ENCODE results near the gene FILIP1L.

Gene FILIP1L

DNA sequence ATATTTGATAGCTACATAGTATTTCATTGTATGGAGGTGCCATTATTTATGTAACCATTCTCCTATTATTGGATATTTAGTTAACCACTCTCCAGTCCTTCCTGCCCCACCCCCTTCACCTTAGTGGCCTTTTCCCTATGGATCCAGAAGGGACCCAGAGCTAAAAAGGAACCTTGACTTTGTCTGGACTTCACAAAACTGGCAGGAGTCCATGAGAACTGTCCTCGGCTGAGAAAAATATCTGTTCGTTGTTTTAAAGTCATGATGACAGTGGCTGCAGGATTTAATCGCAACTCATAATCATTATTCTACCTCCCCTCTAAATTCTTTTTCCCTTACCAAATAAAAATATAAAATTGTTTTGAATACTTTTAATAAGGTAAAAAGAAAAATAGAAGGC lies 166.9 kb downstream of the FILIP1L start:
- no peak for DNase-seq

DNA sequence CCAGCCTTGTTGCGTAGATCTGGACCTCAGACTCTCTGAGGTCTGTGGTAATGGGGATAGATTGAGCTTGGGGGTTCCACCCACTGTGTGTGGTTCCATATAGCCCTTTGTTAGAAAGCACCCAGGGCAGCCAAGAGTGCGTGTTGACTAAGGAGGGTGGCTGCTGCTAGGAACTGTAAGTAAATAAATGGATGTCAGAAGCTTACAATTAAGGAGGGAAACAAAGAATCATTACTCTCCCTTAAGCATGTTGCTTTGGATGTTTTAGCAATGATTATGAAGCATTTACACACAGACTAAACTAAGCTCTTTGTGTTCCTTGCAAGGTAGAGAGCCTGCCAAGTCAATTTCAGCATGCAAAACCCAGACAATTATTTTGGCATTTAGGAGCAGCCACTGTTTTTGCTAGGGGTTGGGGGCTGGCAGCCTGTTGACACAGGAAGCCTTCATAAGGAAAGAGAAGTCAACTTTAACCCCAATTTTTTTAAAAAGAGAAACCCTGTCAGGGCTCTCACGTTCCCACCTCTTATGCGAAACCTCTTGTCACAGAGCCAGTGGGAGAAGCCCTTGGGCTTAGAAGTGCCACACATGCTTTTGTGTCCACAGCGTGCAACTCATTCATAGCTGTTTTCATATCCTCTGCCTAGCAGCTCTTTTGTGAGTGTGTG lies 168.8 kb downstream of the FILIP1L start:
- DNase-seq, result peak; percentile 92

DNA sequence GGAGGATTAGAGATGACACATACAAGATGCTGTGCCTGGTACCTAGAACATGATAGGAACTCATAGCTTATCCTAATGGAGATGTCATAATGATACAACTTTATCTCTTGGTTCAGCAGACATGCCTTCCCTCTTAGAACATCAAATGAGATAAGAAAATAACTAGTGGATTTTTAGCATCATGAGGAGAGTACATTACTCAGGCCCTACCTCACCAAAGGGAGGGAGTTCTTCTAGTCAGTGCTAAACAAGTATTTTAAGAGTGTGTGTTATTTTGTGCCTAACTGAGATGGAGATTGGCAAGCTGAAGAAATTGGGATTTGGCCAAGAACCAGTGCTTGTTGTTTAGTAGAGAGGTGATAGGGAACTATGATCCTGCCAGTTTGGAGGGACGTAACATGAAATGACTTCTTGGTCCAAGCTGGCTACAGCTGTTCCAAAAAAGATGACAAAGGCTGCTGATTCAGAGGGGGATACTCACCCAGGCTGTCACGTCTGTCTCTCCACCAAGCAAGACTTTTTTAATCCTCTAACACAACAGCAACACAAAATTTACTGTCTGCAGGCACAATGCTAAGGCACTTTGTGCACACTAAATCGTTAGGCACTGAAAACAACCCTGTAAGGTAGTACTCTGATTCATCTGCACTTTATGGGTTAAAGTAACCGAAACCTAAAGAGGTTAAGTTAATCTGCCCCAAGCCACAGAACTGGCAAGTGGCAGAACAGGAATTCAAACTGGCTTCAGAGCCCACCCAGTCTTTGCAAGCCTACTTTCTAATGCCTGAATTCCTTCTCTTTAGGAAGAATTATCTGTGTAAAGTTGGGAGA lies 170.2 kb downstream of the FILIP1L start:
- no peak for DNase-seq

DNA sequence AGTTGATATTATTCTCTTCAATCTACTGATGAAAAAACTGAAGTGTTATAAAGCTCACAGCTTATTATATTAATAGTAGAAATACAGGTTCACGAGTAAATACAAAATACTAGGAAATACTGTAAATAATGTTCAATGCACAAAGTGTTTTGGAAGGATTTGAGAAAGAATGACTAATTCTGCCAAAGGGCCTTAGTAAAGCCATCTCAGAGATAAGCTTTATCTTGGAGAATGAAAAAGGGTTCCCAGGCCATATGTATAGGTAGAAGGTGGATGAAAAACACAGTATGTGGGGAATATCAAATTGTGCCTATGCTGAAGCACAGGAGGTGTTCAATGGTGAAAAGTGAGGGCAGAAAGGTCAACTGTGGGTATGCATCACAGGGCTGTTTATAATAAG lies 173.1 kb downstream of the FILIP1L start:
- no peak for DNase-seq

DNA sequence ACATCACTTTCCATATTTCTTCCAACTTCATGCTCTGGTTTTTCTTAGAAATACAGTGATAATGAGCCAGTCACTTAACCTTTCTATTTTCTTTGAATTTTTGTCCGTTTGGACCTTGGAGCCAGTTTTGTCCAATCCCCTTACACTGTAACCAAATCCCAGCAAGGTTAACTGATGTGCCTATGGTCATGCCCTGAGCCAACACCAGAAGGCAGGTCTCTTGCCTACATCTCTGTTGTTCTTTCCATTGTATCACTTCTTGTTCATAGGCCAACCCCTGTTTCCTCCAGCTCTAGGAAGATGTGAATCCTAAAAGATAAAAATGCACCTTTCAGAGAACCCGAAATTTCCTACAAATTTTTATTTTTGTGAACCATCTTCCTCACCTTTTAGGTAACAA lies 174.0 kb downstream of the FILIP1L start:
- DNase-seq, result no peak

DNA sequence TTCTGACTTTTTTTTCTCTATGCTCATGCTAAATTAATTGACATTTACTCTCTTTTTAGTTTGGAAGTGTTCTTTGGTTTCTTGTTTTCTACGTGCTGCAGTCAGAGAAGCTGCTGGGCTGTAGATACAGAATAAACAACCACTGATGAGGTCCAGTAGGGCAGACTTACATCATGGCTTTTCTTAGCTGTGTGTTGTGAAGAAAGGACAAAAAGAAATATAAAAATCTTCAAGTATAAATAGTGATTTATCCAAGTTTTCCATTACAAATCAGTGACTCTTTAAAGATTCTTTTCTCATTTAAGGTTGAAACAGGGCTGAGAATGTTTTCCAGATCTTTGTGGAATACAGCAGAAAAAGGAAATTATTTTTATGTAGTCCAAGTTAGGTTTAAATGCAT lies 174.4 kb downstream of the FILIP1L start:
- DNase-seq, result no peak

DNA sequence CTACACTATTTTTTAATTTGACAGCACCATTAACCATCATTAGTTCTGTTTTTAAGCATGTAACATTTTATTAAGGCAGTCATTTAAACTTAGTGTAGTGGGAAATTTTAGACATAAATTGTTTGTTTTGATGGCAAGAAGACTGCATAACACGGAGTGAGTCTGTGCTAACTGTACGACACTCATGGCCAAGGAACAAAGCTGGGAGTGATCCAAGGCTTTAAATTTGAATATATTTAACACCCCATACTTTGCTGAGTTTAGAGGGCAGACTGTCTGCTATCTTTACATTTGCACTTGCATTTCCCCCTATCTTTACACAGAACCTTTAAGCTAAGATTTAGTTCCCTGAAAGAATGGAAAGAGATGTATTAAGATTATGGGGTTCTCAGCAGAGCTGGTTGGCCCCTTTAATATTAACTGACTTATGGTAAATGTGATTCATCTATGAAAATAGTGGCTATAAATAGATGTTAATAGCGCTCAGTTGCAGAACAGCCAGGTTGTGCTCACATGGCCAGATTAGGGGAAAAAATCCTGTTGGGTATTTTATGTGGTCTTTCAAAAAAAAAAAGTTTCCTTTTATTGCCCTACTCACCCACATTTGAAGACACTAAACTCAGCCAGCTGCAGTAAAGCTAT lies 175.9 kb downstream of the FILIP1L start:
- no peak for DNase-seq

DNA sequence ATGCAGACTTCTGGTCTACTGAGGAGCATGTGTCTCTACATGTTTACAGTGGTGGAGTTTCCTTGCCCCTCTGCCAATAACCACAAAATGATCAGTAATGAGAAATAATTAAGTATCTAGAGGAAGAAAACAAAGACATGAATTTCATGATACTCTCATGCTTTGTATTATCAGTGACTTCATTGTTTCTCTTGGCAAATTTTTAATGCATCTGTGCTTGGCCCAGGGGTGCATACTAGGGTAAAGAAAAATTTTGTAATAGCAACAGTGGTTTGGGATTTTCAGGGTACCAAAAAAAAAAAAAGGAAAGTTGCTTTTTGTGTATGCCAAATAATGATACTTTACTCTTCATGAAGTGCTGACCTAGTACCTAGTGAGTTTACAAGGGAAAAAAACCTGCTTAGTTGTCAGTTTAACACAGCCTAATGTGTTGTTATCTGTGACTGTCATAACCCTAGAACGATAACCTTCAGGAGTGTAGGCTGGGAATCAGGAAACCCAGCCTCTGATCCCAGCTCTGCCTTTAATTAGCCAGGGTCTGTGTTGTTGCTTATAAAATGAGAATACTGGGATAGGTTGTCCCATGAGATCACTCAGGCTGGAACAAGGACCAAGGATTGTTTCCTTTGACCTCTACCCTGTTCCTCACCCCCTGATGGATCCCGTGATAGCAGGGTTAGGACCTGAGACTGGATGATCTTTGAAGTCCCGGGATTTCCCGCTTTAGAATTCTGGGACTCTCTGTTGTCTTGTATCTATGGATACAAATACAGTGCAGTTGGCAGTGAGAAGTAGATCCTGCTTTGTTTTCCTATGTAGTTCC lies 179.1 kb downstream of the FILIP1L start:
- no peak for DNase-seq

DNA sequence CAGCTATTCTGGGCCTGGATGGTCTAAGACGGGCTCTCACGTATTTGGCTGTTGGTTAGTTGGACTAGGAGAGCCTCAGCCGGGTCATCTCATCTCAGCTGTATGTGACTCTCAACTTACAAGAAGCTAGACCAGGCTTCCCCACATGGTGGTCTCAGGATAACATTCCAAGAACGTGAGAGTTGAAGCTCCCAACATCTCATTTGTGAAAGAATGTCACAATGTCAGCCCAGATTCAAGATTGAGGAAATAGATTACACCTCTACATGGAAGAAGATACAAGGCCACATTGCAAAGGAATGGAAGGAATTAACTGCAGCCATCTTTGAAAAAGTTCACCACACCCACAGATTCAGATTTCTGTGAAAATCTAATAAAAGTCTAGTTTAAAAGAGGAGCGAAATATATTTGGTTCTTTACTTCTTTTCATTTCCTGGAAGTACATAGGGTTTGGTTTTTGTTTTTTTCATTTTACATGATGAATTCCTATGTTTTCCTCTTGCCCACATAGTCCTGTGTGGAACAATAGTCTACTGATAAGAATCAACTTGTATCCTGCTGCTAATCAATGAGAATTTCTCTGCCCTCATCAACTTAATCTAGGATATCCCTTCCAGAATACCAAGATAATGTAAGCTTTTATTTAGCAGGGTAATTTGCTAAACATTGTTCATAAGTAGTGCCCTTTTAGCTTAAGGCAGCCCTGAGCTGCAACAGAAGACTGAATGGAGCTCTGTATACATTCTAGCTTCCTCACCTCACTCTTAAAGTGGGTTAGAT lies 180.1 kb downstream of the FILIP1L start:
- no peak for DNase-seq

DNA sequence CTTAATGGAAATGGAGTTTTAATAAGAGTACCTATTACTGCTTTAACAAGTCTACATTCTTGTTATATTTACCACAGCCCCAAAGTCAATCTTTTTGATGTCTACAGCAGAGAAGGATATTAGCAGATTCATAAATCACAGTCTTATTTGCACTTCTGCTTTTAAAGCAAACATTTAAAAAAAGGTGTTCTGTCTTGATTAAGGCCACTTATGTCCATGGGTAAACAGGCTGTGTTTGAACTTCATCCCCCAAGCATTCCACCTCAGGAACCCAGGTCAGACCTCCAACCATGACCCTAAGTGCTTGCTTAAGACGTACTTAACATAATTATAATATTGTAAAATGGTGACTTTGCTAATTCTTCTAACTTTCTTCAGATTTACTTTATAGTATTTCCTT lies 183.2 kb downstream of the FILIP1L start:
- no peak for DNase-seq

DNA sequence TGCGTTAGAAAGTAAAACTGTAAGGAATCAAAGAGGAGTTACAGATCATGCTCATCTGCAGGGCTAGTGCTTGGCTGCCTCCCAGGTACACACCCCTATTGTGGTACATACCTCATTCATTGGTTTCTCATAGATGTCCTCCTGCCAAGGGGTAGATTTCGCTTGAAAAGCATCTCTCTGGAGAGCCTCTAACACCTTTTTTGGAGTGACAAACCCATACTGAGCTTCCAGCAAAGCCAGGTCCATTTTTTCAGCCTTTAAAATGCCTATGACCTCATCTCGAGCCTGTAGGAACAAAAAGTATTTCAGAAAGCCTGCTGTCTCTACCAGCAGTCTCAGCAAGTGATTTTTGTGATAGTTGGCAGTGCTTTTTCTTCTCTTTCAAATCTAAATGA lies 184.6 kb downstream of the FILIP1L start:
- DNase-seq, result no peak

DNA sequence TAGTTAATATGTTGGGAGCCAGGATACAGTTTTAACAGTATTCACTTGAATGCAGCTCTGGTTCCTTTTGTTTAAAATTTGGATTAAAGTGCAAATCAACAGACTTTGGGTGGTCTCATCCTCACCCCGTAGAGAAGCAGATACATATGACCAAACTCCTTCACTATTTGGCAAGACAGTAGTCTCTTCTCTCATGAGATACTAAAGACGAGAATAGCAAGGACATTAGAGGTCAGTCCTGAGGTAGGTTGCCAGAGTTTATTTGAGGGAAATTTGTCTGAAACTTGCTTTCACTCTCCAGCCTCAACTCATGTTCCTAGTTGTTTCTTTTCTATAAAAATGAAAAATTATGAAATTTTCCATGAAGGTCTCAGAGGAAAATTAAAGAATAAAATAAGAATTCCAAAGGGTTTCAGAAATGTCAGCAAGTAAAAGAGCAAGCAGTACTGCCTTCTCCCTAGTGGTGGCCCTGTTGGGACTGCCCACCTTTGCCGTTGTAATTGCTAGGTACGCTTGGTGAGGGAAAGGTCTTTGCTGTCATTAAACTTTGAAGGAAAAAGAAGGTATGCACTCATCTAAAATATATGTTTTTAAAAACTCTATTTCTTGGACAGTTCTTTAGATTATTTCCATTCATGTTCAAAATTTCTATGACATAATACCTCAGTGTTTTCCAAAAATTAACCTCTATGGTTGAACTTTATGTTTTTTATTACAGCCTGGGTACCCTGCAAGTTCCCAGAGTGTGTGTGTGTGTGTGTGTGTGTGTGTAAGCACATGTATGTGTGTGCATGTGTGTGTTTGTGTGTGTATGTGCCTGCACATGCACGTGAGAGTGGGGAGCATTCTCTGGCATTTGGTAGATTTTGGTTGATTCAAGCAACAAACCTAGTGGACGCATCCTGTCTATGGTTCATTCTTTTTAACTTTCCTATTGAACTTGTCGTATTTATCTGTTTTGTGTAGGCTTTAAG lies 185.2 kb downstream of the FILIP1L start:
- no peak for DNase-seq

DNA sequence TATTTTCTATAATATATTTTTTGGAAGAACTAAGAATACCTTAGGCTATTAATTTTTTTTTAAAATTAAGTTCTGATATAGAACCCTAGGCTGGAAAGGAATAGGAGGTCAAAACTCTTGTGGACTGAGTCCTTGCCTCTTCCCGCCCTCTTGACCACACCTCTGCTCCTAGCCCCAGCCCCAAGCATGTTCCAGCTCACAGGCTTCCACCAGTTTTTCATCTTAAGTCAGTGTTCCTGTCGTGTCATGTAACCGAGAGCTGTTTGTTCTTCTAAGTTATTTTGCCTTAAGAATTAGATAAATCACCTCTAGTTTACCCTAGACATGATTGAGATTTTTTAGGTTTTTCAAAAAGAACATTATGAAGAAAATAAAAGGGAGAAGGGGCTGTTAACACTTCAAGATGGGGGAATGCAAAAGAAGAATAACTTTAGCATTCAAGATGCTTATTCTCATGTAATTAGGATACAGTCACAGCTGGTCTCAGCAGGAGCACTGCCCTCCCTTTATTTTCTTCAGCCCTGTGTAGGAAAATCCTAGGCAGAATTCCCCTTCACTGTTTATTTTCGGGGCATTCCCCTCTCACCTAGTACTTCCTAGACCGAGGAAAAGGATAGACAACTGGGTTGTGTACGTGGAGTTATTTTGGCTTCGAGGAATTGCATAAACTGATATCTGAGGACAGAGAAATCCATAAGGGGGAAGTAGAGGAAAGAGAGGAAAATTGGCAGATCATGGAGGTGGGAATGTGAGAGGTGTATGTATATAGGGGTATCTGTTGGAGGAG lies 186.4 kb downstream of the FILIP1L start:
- no peak for DNase-seq

DNA sequence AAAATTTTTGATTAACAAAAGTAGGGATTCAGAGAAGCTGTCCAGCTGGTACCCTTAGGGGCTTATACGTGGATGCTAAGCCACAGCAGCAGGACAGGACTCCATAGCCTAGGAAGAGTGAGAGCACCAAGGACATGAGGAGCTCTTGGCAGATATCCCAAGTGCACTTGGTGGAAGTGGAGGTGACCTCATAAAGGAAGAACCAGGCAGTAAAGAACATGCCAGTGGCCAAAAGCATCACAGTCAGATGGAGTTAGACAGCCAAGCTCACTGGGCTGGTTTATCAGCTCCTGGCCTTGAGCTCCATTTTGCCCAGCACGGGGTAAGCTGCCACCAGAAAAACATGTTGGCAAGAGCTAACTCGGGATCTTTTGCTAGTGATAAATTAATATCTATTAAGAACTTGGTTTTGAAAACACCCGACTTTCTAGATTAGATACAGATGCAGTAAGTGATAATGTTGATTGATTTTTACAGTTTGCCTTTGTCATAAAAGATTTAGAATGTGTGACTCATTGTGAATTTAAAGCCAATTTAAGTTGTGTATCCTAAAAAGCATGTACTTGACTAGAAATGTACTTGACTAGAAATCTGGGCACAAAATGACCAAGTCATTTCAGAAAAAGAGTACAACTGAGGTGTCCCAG lies 188.6 kb downstream of the FILIP1L start:
- no peak for DNase-seq

DNA sequence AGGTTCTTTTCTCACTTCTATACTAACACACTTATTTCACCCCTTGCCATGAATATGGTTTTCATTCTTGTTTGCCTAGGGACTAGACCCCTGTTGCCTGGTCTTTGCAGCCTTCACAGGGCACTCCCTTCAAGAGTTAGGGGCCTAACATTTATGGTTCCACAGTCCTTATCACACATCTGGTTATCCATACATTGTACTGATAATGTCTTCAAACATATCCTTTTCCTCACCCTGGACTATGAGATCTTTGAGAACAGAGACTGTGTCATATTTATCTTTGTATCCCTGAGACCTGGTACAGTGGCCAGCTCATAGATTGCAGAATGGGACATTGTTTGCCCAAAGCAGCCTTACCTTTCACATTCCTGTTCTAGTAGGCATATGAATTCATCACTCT lies 190.4 kb downstream of the FILIP1L start:
- DNase-seq, result no peak

DNA sequence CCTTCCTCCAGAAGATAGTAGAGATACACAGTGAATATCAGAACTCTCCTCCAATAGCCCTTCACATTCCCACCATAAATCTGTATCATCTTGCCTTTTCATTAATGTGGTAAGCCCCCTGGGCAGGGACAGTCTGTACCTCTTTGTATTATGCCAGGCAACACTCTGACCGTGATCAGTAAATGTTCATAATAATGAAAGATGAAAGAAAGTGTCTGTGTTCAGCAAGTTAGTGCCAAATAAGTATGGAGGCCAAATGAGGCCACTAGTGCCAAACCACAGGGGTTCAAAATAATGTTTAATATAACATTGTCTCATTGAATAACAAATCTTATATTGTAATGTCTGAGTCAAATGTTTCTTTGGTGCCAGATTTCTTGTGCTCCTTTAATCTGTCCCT lies 192.3 kb downstream of the FILIP1L start:
- no peak for DNase-seq

DNA sequence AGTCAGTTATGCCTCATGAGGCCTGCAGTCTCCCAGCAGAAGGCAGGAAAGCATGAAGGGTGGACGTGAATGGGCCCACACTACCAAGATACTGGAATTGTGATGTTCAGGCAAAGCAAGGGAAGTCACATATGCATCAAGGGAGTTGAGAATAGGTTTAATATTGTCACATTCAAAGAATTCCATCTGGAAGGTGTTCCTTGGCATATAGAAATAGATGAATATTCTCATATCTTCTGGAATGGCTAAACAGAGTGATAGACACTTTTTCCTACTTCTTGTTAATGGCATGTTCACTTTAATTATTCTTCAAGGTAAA lies 193.0 kb downstream of the FILIP1L start:
- no peak for DNase-seq

DNA sequence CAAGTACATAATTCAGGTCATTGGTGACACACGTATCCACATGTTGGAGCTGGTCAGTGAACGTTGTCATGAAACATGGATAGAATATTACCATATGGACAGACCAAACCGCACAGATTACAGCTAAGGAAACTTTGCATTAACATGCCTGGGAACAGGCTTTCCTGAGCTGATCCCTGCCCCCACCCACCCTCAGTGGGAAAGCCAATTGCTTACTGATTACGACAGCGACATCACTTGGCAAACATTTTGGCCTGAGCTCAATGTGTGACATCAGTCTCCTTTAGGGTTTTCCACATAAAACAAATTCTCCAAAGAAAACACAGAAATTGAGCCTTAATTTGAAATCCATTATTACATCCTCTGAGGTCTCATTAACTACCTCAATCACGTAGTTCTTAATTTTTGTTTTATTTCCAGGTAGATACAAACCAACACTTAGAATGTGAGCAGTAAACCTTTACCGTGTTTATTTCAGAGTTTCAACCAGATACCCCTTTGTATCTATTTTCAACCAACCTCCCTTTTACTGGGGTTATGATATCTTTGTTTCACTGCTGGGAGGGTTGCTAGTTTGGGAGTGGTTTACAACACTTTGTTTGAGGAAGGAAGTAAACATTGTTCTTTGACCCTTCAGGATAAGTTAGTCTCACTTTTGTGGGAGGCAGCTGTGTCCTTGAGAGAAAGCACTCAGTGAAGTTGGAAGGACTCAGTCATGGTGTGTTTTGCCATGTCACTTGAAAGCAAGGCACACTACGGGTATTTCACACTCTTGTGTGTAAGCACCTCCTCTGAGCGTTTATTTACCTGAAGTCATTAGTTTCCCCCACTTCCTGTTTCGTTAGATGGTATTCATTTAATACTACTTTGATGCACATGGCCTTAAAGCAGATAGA lies 193.6 kb downstream of the FILIP1L start:
- no peak for DNase-seq

DNA sequence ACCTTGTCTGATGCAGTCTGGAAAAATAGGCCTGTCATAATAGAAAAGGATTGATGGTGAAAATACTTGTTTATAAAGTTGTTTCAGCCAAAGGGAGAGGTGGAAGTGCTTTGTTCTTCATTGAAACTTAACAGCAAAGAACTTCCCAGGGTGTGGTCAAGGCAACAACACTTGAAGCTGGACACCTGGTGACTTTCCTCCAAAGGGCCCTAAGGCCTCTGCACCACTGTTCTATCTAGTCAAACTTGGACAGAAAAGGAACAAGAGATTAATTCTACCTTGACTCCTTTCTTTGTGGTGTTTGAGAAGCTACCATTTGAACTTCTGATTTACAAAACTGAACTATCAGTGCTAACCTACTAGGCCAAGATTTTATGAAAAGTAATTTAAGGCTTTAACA lies 194.6 kb downstream of the FILIP1L start:
- no peak for DNase-seq
